Lower leg skin (tissue), 4 donors: ENCODE measurements around the gene P2RY1. TPM values are rescaled to one million over a fixed set of nuclear protein-coding genes. Genes with fewer than 3 reads are reported as not detected.

Source experiments
- DNase-seq, 2 donors: peaks; one replicate each; pipeline ENCODE4 v3.0.0-alpha.2; 2019; ENCODE audit warnings: low spot score in 2 of 2
- H3K4me3 ChIP-seq: fragments of 200-600 bp; sonication (generic); 2 replicates; pipeline ENCODE4 v1.5.1; 2017; ENCODE audit warnings: mild to moderate bottlenecking, low read depth; ENCODE audit not compliant: poor library complexity, severe bottlenecking
- POLR2A ChIP-seq, 2 donors: fragments of 450-650 bp; IDR thresholded peaks; one replicate each; pipeline ENCODE4 v1.6.1; 2016 to 2017; ENCODE audit warnings: antibody characterized with exemption in 2 of 2, mild to moderate bottlenecking in 1 of 2, moderate library complexity in 1 of 2
- WGBS, 2 donors: methylation state at CpG; one replicate each; pipeline ENCODE4 v1.1.5; 2018; 5-methylcytosine and 5-hydroxymethylcytosine counted together
- intact Hi-C: fragments of 100-400 bp; cut with DNase I; formaldehyde crosslinking; loops from one replicate; pipeline ENCODE4 v1.15.0; 2023; ENCODE audit warnings: low total_unique reads
- total RNA-seq, 4 donors: library from RNA; depleted of rRNA; stranded (reverse); fragments of >200 nt; gene quantifications; one replicate each; pipeline ENCODE4 v1.1.0, GENCODE V29; 2016
- TF ChIP-seq, protein P1 (sequence below), 3 donors: fragments of 450-650 bp; IDR thresholded peaks; one replicate each; pipeline ENCODE4 v1.5.1; 2016; ENCODE audit warnings: antibody characterized with exemption in 3 of 3, mild to moderate bottlenecking in 3 of 3, moderate library complexity in 2 of 3

P2RY1 gene
- total RNA-seq, 4 donors from 2014 or later: 11.6 to 18.6 (median 16.0) TPM

DNA sequence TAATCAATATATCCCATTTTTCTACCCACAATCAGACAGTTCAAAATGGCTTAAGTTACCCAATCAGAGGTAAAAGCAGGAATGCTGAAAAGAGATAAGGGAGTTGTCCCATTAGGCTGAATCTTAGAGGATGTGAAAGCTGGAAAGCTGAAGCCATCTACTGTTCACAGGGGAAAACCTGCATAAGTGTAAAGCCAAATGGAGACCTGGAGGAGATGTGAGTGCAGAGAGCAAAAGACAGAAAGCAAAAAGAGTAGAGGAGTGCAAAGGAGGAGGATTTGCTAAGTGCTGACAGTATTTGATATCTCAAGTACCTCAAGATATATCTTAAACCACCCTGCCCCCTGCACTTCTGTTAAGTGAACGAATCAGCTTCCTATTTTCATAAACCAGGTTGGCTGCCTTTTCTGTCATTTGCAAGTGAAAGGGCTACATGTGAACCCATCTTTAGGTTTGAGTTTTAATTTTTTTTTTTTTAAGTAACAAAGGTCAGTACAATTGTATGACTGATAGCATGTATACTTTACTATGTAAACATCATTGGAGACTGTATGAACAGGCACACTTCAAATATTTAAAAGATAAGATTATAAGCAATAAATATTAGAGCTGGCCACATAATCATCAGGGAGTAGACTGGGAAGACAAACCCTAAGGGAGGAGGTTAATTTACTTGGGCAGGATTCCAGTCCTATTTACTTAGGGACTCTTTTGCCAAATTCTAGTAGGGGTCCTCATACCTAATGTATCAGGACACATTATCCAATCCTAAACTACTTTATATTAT, 22.8 kb upstream of the P2RY1 start:
- DNase-seq: no peak
- TF ChIP-seq, protein P1, sequence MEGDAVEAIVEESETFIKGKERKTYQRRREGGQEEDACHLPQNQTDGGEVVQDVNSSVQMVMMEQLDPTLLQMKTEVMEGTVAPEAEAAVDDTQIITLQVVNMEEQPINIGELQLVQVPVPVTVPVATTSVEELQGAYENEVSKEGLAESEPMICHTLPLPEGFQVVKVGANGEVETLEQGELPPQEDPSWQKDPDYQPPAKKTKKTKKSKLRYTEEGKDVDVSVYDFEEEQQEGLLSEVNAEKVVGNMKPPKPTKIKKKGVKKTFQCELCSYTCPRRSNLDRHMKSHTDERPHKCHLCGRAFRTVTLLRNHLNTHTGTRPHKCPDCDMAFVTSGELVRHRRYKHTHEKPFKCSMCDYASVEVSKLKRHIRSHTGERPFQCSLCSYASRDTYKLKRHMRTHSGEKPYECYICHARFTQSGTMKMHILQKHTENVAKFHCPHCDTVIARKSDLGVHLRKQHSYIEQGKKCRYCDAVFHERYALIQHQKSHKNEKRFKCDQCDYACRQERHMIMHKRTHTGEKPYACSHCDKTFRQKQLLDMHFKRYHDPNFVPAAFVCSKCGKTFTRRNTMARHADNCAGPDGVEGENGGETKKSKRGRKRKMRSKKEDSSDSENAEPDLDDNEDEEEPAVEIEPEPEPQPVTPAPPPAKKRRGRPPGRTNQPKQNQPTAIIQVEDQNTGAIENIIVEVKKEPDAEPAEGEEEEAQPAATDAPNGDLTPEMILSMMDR (IDR thresholded peaks at IDR 0.05): no peak
- 47% methylated on average over 1 of the region's 1 CpG for WGBS, 2 donors
- H3K4me3 ChIP-seq: no peak overlapping the region
- intact Hi-C loops: no loop called here

DNA sequence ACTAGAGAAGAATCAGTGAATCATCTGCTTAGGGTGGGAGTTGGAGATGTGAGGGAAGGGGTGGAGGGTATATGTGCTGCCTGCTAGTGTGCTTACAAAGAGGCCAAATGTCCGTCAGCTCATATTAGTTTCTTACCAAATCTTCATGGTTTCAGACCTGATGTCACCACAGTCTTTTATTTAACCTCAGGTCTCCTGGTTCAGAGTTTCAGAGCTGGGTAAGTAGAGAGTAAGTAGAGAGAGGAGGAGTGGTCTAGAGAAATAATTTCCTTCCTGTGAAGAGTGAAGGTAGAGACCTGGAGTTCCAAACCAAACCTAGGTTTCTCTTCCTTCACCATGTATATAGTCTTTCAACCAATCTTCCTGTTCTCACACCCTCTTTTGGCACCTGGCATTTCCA, 17.5 kb upstream of the P2RY1 start:
- no peak for DNase-seq
- WGBS, 2 donors: 88 to 96% methylated on average over 1 of the region's 1 CpG
- H3K4me3 ChIP-seq: no peak overlapping the region
- intact Hi-C loops: no loop called here
- TF ChIP-seq, protein P1 (IDR thresholded peaks at IDR 0.05): no peak
- no peak for TF ChIP-seq POLR2A (IDR thresholded peaks at IDR 0.05)

- 55 to 79% methylated on average over 5 of the region's 5 CpGs for WGBS, 2 donors
- intact Hi-C loops: no loop called here
- no peak for TF ChIP-seq POLR2A (IDR thresholded peaks at IDR 0.05)
- TF ChIP-seq, protein P1 (IDR thresholded peaks at IDR 0.05): no peak
- H3K4me3 ChIP-seq: no peak overlapping the region
- DNase-seq: no peak
Measured at GRCh38 chr3:152818027-152818426, 16.9 kb upstream of the P2RY1 start.

DNA sequence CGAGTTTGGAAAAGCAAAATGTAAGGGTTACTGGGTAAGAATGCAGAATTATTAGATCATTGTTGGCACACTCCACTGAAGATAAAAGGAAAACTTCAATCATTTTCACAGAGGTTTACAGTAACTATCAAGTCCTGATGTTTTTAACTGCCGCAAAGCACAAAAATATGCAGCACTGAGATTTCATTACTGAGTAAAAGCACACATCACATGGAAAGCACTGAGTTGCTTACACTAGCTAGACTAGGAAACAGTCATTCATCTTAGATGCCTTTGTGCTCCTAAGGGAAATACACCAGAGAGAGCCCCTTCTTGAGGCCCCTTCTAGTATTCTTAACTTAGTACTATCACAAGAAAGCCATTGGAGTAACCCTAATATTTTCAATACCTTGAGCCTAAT, 11.8 kb upstream of the P2RY1 start:
- no peak for DNase-seq
- intact Hi-C loops: no loop called here

GRCh38 chr3:152823781-152824180, 11.2 kb upstream of the P2RY1 start:
- 56% methylated on average over 2 of the region's 2 CpGs for WGBS, 2 donors
- intact Hi-C loops: no loop called here
- DNase-seq: no peak
- H3K4me3 ChIP-seq: no peak overlapping the region
- TF ChIP-seq, protein P1 (IDR thresholded peaks at IDR 0.05): no peak
- TF ChIP-seq POLR2A (IDR thresholded peaks at IDR 0.05): no peak

More for the DNA sequence above, 11.8 kb upstream of the P2RY1 start:
- TF ChIP-seq, protein P1 (IDR thresholded peaks at IDR 0.05): no peak
- TF ChIP-seq POLR2A (IDR thresholded peaks at IDR 0.05): no peak
- 65 to 69% methylated on average over 2 of the region's 2 CpGs for WGBS, 2 donors
- H3K4me3 ChIP-seq: no peak overlapping the region

DNA sequence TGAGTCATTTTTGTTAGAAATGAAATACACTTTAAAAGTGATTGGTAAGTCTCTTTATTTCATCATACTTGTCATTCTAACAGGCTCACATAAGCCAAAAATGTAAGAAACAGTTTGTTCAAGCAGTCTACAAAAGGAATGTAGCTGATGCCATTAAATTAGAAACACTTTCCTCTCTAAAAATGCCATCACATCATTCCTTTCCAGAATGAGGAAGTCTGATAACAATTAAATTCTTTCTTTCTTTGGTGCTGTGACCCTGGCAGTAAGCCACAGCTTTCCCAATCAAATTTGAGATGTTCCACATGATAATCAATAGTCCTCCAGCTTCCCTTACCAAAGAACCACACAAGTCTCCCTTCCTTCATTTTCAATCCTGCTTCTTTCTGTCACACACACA, 9.4 kb upstream of the P2RY1 start:
- DNase-seq: no peak
- TF ChIP-seq, protein P1 (IDR thresholded peaks at IDR 0.05): no peak
- no peak for TF ChIP-seq POLR2A (IDR thresholded peaks at IDR 0.05)
- intact Hi-C loops: no loop called here
- H3K4me3 ChIP-seq: no peak overlapping the region
